ENCODE data around the gene WDR33.
"Not testable (repeated sequence)": the region's sequence is repeated elsewhere in the genome, so short reads cannot be mapped to it uniquely, and the experiment has no call there.

Gene WDR33

DNA sequence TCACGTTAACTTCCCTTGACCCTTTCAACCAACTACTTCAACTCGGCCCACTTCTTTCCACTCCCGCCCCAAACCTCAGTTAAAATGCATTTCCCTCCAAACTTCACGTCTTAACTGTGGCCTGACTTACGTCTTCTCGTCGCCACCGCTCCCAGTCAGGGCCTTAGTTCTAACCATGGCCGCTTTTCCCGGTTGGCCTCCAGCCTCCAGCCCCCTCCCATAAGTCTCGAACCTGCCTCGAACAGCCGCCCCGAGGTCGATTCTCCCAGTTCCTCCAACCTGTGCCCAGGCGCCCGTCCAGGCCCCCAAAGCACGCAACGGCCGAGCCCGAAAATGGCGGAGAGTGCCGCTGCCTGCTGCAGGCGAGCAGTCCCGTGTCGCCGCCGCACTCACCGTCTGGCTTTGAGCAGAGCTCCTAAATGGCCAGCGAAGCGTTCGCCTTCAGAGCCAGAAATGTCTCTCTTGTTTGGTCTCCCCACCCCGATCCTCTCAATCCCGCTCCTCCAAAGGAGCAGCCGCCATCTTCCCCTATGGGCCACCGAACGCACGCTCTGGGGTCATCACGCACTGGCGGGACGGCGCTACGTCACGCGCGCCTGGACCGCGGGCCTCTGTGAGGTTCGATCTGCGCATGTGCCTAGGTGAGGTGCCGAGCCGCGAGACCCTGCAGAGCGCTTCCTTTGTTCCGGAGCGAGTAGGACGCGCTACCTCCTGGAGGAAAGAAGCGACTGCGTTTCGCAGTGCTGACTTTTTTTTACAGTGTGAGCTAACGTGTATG is at the start of gene WDR33:
TSS of gene WDR33 (minus strand) at position 553 of the 778 bp plus-strand sequence. CDS start 40,190 bp downstream, outside the sequence.
- peak; percentile 69 for DNase-seq

DNA sequence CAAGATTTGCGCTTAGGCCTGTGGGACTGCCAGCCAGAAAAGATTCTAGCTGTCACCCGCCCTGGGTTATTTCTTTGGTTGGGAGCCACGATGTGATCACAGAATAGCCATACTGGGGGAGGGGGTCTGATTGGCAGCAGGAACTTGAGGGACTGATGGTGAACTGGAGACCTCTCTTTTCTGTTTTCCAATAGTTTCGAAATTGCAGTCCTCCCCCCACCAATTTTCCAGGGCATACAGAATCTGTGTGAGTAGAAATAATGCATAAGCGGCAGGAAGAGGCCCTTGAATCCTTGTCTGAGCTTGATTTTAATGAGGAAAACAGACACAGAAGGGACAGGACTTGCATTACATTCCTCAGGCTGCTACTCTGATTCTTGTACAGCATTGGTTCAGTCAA is 49.2 kb upstream of the WDR33 start:
- no peak for DNase-seq

DNA sequence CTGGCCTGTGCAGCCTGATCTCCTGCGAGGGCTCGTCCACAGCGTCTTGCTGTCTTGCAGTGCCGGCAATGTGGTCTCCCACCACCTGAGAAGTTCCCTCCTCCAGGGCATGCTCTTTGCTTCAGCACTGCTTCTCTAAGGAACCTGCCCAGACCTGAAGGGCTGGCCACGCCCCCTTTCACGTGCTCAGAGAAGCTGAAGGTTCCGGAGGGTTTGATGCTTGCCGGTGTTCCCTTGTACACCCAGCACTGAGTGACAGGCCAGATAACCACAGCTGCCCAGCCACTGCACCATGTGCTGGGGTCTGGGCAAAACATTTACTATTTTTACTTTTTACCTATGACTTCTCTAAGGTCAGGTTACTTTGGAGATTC is 48.7 kb upstream of the WDR33 start:
- no peak for DNase-seq

DNA sequence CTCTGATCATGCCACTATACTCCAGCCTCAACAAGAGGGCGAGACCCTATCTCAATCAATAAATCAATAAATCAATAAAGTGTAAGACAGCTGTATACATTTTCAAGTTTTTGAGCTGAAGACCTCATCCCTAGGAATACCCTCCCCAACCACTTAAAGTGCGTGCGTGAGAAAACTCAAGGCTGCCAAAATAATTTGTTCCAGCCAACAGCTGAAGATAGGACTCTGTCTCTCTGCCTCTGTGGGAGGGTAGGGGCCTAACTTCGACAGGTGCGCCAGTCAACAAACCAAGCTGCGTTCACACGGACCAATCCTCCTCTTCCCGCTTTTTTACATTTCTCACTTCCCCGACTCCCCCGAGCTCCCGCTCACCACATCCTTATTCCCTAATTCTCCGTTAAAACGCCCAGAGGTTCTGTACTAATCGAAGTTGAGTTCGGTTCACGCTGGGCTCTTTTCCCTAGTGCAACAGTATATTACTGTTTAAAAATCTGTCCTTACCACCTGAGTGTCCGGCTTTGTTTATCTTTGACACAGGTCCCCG is 46.4 kb upstream of the WDR33 start:
- DNase-seq, result no peak

DNA sequence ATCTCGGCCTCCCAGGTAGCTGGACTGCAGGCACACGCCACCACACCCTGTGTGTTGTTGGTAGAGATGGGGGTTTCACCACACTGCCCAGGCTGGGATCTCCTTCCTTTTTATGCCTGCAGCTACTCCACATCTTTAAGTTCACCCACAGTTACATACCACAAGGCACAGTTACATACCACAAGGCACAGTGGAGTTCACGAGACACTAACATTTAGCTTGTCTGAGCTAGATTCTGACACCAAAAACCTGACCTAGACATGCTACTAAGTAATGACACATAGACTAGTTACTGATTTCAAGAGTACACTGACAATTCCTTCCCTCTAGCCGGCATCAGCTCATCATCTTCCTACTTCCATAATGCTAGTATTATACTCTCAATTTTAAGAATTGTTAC is 42.7 kb upstream of the WDR33 start:
- DNase-seq, result no peak

DNA sequence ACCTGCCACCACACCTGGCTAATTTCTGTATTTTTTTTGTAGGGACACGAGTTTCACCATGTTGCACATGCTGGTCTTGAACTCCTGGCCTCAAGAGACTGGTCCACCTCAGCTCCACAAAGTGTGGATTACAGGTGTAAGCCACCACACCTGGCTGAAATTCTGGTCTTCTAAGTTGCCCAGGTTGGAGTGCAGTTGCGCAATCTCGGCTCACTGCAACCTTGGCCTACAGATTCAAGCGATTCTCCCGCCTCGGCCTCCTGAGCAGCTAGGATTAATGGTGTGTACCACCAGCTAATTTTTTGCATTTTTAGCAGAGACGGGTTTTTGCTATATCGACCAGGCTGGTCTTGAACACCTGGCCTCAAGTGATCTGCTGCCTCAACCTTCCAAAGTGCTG is 41.4 kb upstream of the WDR33 start:
- DNase-seq, result no peak

DNA sequence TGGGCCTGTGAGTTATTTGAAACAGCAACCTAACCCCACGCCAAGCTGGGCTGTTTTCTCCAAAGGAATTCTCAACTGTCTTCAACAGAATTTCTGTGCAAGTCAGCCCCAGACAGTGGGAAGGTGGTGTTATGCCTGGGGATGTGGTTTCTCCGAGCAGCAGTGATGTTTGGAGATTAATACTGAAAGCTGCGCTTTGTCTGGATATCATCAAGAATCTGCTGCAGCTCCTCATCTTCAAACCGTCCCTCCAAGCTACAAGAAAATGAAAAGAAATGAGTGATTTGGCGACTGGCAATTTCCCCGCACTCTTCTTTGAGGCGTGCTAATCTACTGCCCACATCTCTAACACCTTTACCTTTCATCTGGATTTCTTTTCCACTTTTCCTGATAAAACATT is 37.0 kb upstream of the WDR33 start:
- no peak for DNase-seq

DNA sequence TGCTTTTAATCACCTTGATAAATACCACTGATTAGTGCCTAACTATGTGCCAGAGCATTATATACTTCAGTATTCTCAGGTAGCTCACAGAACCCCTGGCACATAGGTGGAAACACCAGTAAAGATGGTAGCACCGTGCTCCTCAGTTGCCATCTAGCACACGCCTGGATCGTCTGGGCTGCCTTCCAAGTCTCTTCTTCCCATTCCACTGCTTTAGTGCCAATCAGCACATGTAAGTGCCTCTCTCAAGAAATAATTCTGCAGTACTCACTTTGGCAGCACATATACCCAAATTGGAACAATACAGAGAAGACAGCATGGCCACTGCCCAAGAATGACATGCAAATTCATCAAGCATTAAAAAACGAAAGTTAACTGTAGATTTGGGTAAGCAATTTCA is 34.0 kb upstream of the WDR33 start:
- no peak for DNase-seq

DNA sequence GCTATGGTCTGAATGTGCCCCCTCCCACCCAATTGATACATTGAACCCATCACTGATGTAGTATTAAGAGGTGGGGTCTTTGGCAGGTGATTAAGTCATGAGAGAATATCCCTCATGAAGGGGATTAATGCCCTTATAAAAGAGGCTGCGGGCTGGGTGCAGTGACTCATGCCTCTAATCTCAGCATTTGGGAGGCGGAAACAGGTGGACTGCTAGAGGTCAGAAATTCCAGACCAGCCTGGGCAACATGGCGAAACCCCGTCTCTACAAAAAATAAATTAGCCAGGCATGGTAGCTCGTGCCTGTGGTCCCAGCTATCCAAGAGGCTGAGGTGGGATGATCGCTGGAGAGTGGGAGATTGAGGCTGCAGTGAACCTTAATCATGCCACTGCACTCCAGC is 32.7 kb upstream of the WDR33 start:
- no peak for DNase-seq

DNA sequence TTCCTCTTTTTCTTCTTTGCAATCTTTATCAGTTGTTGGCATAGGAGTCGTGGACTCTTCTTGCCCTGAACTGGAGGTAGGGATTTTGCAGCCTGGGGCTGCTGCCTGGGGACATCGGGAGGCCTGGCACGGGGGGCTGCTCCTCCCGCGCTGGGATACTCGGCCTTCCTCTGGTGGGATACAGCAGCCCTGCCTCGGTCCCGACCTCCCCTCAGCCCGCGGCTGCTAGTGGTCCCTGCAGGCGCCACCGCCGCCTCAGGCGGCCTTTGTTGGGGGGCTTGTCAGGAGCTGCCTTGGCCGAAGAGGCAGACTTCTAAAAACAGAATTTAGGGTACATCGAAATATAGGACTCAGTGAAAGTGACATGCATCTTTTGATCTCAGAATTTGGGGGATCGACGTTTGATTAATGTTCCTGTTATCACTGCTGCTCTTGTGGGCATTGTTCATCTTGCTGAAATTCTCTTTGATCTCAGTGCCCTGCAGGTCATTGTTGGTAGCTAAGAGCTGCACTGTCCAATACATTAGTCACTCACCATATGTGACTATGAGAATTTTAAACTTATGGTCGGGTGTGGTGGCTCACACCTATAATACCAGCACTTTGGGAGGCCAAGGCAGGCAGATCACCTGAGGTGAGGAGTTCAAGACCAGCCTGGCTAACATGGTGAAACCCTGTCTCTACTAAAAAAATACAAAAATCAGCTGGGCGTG is 30.7 kb upstream of the WDR33 start:
- DNase-seq, result no peak

DNA sequence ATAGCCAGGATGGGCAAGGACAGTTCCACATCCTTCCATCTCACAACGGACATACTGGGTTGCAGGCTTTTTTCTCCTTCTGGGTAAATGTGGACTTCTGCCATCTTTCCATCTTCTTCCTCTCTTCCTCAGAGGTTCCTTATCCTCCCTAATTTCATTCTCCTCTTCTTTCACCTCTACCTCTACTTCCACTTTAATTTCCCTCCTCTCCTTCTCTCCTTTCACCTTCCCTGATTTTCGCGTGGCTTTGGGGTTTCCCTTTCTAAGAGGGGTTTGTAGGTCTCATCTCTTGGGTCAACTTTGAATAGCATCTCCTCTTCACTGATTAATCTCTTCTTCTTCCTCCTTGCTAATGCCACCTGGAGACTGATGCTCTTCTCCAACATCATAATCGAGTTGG is 29.9 kb upstream of the WDR33 start:
- DNase-seq, result no peak

DNA sequence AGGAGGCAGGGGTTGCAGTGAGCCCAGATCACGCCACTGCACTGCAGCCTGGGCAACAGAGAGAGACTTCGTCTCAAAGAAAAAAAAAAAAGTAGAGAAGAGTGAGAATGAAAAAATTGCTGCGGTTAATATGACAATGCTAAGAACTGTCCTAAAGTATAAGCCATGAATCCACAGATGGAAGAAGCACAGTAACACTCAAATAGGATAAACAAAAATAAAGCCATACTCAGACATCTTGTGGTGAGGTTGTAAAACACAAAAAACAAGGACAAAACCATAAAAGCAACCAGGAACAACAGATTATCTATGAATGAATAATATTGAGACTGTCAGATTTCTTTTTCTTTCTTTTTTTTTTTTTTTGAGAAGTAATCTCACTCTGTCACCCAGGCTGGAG is 24.0 kb upstream of the WDR33 start:
- no peak for DNase-seq

DNA sequence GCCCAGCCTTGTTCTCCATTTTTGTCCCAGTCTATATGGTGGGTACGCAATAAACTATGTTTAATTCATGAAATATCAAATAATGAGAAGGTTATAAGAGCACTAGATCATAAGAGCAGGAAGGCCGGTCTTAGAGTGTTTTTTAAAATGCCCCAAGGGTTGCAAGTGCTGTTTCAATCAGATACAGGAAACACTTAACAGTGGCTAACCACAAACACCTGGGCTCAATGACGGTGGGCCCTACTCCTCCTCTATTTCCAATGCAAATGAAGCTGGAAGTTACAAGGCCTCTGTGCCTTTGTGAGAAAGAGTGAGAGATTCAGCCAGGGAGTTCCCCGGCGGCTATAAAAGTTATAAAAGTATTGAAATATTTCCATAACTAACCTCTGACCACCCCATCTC is 18.9 kb upstream of the WDR33 start:
- DNase-seq, result no peak

DNA sequence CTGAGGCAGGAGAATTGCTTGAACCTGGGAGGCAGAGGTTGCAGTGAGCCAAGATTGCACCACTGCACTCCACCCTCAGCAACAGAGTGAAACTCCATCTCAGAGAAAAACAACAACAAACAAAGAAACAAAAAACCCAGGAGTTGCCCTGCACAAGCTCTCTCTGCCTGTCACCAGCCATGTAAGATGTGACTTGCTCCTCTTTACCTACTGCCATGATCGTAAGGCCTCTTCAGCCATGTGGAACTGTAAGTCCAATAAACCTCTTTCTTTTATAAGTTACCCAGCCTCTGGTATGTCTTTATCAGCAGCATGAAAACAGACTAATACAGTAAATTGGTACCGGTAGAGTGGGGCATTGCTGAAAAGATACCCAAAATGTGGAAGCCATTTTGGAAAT is 15.7 kb upstream of the WDR33 start:
- DNase-seq, result not testable (repeated sequence)

DNA sequence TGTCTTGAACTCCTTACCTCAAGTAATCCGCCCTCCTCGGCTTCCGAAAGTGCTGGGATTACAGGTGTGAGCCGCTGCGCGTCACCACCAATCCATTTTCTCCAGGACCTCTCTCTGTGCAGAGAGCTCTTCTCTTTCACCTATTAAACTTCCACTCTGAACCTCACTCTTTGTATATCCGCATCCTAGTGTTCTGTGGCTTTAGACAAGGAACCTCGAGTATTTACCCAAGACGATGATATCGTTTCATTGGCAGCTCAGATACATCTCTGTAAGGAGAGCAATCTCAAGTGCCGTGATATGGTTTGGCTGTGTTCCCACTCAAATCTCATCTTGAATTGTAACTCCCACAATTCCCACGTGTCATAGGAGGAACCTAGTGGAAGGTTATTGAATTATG is 15.1 kb upstream of the WDR33 start:
- no peak for DNase-seq

DNA sequence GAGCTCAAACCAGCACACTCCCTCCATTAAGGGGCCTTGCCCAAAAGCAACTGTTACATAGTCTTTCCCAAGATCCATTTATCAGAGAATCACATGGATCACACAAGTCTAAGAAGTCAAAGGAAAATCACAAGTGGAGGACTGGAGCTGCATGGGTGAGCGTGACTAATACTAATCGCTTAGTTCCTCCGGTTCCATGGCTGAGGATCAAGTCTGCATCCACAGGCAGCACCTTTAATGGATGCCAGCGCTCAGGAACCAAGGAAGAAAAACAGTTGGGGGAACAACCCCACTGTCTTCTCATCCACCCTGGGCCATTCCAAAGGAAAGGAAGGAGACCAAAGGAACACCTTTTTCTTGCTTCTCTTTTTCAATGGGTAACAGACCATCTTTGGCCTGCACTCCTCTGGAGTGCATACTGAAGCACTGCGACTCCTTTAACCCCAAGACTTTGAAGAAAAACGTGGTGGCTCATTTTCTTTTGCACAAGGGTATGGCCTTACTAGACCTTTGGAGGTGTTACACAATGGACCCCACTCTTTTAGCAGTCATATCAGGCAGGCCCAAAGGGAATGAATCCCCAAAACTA is 9.2 kb upstream of the WDR33 start:
- DNase-seq, result no peak

DNA sequence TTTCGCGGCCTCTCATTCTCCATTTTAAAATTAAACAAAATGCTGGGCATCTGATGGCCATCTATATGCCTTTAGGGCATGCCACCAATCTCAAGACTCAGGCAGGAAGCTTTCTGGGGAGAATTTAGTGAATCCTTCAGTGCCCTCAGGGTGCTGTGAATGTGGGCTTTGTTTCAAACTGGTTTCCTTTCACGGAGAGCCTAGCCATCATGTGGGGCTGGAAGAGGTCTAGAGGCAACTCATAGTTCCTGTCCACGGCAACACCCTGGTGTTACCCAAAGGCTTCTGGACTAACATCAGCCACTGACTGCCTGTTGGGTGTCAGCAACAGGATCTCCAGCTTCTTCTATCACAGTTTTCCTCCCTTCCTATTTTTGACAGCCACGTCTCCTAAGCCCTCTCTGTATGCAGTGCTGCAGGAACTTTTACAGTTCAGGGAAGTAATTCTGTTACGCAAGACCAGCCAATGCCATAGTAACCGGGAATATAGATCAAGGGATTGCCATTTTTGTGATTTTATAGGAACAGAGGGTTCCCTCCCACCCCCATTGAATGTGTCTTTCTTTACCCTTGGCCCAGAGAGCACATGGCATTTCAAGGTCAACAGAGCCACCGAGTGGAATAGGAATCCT is 7.9 kb upstream of the WDR33 start:
- DNase-seq, result no peak

DNA sequence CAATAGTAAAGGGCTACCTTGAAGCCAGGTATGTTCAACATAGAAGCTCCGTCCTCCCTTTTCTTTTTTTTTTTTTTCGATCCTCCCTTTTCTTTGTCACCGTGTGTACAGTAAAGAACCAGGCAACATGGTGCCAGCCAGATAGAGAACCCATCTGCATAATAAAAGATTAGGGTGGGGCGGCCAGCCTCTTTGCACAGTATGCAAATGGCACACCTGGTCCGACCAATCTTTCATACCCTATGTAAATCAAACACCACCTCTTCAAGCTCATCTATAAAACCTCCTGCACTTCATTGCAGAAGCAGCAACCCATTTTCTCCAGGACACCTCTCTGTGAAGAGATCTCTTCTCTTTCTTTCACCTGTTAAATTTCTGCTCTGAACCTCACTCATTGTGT is 7.3 kb upstream of the WDR33 start:
- no peak for DNase-seq

DNA sequence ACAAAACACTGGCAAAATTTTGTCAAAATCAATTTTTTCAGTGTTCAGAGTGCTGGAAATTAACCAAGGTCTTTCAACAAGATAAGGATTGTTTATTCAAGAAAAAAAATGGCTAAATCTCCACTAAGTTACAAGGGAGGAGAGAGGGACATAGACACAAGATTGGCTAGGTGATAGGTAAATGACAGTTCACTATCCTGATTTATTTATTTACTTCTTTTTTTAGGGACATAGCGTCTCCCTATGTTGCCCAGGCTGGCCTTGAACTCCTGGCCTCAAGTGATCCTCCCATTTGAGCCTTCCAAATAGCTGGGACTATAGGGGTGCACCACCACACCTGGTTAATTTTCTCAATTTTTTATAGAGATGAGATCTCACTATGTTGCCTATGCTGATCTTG is 3.7 kb upstream of the WDR33 start:
- DNase-seq, result no peak

DNA sequence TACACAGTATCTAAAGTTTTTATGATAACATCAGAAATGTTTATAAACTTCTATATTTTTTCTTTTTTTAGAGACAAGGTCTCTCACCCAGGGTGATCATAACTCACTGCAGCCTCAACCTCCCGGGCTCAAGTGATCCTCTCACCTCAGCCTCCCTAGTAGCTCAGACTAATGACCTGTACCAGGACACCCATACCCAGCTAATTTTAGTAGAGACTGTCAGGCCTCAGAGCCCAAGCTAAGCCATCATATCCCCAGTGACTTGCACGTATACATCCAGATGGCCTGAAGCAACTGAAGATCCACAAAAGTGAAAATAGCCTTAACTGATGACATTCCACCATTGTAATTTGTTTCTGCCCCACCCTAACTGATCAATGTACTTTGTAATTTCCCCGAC is 1.5 kb upstream of the WDR33 start:
- not testable (repeated sequence) for DNase-seq

DNA sequence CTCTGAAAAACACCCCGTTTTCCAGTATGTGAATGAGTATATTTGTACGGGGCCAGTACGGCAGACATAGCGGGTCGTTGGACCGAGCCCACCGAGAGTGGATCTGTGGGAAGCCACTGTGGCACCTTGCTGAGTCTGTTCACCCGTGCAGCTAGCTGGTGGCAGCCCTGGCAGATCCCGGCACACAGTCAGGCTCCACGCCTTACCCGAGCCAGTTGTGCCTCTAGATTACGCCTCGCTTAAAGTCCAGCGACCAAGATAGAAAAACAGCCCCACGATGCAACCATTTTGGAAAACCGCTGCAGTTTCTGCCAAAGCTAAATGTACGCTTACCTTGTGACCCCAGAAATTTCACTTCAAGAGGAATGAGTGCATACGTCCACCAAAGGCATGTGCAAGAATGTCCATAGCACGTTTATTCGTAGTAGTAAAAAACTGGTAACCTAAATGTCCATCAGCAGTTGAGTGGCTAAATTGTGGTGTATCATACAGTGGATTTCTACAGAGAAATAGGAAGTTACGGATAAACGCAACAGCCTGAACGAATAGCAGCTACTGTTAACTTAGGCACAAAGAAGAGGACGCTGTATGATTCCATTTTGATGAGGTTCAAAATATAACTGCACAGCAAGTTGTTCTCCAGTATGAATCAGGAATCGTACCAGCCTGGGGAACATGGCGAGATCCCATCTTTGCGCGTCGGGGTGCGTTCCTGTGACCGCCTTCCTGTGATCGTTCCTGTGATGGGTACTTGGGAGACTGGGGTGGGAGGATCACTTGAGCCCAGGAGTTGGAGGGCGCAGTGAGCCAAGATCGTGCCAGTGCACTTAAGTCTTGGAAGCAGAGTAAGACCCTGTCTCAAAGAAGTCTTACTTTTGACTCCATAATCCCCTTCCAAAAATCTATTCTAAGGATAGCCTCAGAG is 688 bp upstream of the WDR33 start:
- no peak for DNase-seq

DNA sequence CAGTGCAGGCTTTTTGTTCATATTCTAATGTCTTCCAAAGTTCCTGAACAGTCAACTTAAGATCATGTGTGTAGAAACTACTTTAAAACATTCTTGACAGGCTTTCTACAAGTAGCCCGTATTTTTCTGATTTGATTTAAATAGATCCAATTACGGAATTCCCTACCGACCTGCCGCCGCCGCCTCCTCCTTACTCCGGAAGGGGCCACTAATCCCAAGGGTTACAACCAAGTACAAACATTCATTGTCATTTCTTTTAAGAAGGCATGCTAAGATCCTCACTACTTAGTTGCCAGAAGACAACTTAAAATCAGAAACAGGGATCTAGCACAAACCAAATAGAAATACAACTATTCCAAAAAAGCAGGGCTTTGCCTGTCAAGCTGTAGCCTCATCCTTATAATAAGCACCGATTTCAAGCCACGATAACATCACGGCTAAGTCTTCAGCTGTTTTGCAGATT is 784 bp downstream of the WDR33 start:
- DNase-seq, result no peak

Data from SHP77 treated with DMSO at 0.1 percent for 48 hours (cell line).